Daoy (cell line): Measurements from ENCODE around the gene PGAP1. TPM values are rescaled to one million over a fixed set of nuclear protein-coding genes. Genes with fewer than 3 reads are reported as not detected.
A peak's percentile ranks its signal among the peaks of the same experiment; 100 is the strongest.

Experiments used
- DNase-seq: peaks from one replicate; pipeline ENCODE4 v3.0.0-alpha.2; 2015; ENCODE audit warnings: low read depth
- total RNA-seq: library from RNA; depleted of rRNA; stranded (reverse); fragments of >200 nt; shearing (Covaris generic); gene quantifications from 2 replicates; pipeline ENCODE4 v1.2.3, GENCODE V29; 2014

Gene PGAP1
- total RNA-seq, 1 experiment from 2014 or later = 4.5 TPM

GRCh38 chr2:196887431-196887830, 39.1 kb downstream of the PGAP1 start:
- DNase-seq = no peak

GRCh38 chr2:196884368-196884767, 42.1 kb downstream of the PGAP1 start:
- no peak for DNase-seq

GRCh38 chr2:196876364-196876763, 50.1 kb downstream of the PGAP1 start:
- DNase-seq = no peak

GRCh38 chr2:196875414-196875813, 51.1 kb downstream of the PGAP1 start:
- no peak for DNase-seq

- no peak for DNase-seq
These were observed 53.0 kb downstream of the PGAP1 start for GRCh38 chr2:196873511-196873910.

GRCh38 chr2:196854629-196855028, 71.9 kb downstream of the PGAP1 start:
- DNase-seq = no peak

- no peak for DNase-seq
These were observed 73.0 kb downstream of the PGAP1 start for GRCh38 chr2:196853301-196854087.

- no peak for DNase-seq
These were observed 75.4 kb downstream of the PGAP1 start for GRCh38 chr2:196851088-196851487.

- peak; percentile 6 for DNase-seq
These were observed 76.6 kb downstream of the PGAP1 start for GRCh38 chr2:196849895-196850294.

- DNase-seq = no peak
These were observed 80.2 kb downstream of the PGAP1 start for GRCh38 chr2:196846295-196846694.

- DNase-seq = no peak
These were observed 81.1 kb downstream of the PGAP1 start for GRCh38 chr2:196845371-196845770.

- no peak for DNase-seq
These were observed 86.3 kb downstream of the PGAP1 start for GRCh38 chr2:196840171-196840570.

GRCh38 chr2:196839574-196839973, 86.9 kb downstream of the PGAP1 start:
- no peak for DNase-seq

- DNase-seq = no peak
These were observed 90.1 kb downstream of the PGAP1 start for GRCh38 chr2:196836440-196836839.

GRCh38 chr2:196830701-196831100, 95.8 kb downstream of the PGAP1 start:
- DNase-seq = no peak

- DNase-seq = no peak
These were observed 99.2 kb downstream of the PGAP1 start for GRCh38 chr2:196827356-196827755.

- DNase-seq = peak; percentile 40
These were observed 102.6 kb downstream of the PGAP1 start for GRCh38 chr2:196823750-196824522.

GRCh38 chr2:196821195-196821594, 105.3 kb downstream of the PGAP1 start:
- DNase-seq = no peak

GRCh38 chr2:196809260-196809659, 117.2 kb downstream of the PGAP1 start, which contains the start of gene C2orf66:
Gene C2orf66 (minus strand): TSS chr2:196809355. CDS start chr2:196809336, 19 bp downstream.
- no peak for DNase-seq

GRCh38 chr2:196808083-196808665, 118.3 kb downstream of the PGAP1 start:
- no peak for DNase-seq

GRCh38 chr2:196804381-196804780, 122.1 kb downstream of the PGAP1 start:
- DNase-seq = no peak

GRCh38 chr2:196802401-196802800, 124.1 kb downstream of the PGAP1 start:
- DNase-seq = no peak
